ENCODE measurements around the gene CHCHD1. TPM values are rescaled to one million over a fixed set of nuclear protein-coding genes. Genes with fewer than 3 reads are reported as not detected.
"Not testable (repeated sequence)": the region's sequence is repeated elsewhere in the genome, so short reads cannot be mapped to it uniquely, and the experiment has no call there.

CHCHD1 gene
- total and polyA plus RNA-seq, 2 donors: 54.7 to 78.2 TPM

GRCh38 chr10:73795491-73795890 lies 13.6 kb downstream of the CHCHD1 start:
- not testable (repeated sequence) for DNase-seq (ENCODE audit: low read depth in 6 of 9, low spot score in 9 of 9); H3K27me3 ChIP-seq (ENCODE audit: control insufficient read depth in 2 of 2, insufficient read depth in 1 of 2, low read length in 1 of 2); H3K4me3 ChIP-seq (ENCODE audit: low read length in 2 of 2); H3K4me1 ChIP-seq (ENCODE audit: control insufficient read depth in 2 of 2, insufficient read depth in 2 of 2, low read length in 2 of 2); H3K27ac ChIP-seq (ENCODE audit: low read depth in 1 of 2, low read length in 1 of 2); H3K9me3 ChIP-seq (ENCODE audit: control insufficient read depth in 2 of 2, insufficient read depth in 1 of 2, low read length in 1 of 2)
- 98% methylated on average over 10 of the region's 10 CpGs for WGBS
- H3K36me3 ChIP-seq (ENCODE audit: control insufficient read depth in 2 of 2, insufficient read depth in 2 of 2, low read length in 1 of 2): peaks cover 82 to 95% of the 10 kb centered on the region in 2 donors

- H3K36me3 ChIP-seq (ENCODE audit: control insufficient read depth in 2 of 2, insufficient read depth in 2 of 2, low read length in 1 of 2): peaks cover 83 to 96% of the 10 kb centered on the region in 2 donors
- not testable (repeated sequence) for H3K27ac ChIP-seq (ENCODE audit: low read depth in 1 of 2, low read length in 1 of 2); H3K4me1 ChIP-seq (ENCODE audit: control insufficient read depth in 2 of 2, insufficient read depth in 2 of 2, low read length in 2 of 2); H3K4me3 ChIP-seq (ENCODE audit: low read length in 2 of 2); H3K9me3 ChIP-seq (ENCODE audit: control insufficient read depth in 2 of 2, insufficient read depth in 1 of 2, low read length in 1 of 2); DNase-seq (ENCODE audit: low read depth in 6 of 9, low spot score in 9 of 9); H3K27me3 ChIP-seq (ENCODE audit: control insufficient read depth in 2 of 2, insufficient read depth in 1 of 2, low read length in 1 of 2)
- 98% methylated on average over 8 of the region's 8 CpGs for WGBS
These were observed 14.2 kb downstream of the CHCHD1 start for GRCh38 chr10:73796035-73796434.

- Histone ChIP-seq H3K27me3 (ENCODE audit: control insufficient read depth in 2 of 2, insufficient read depth in 1 of 2, low read length in 1 of 2) (no peaks in the 10 kb centered on the region), H3K4me1 (ENCODE audit: control insufficient read depth in 2 of 2, insufficient read depth in 2 of 2, low read length in 2 of 2) (no peaks in the 10 kb centered on the region), H3K9me3 (ENCODE audit: control insufficient read depth in 2 of 2, insufficient read depth in 1 of 2, low read length in 1 of 2) (no peaks in the 10 kb centered on the region), H3K36me3 (ENCODE audit: control insufficient read depth in 2 of 2, insufficient read depth in 2 of 2, low read length in 1 of 2) (peaks cover 83 to 96% of the 10 kb centered on the region in 2 donors), H3K4me3 (ENCODE audit: low read length in 2 of 2) (no peak overlapping the region), H3K27ac (ENCODE audit: low read depth in 1 of 2, low read length in 1 of 2) (no peak overlapping the region)
- 96% methylated on average over 5 of the region's 5 CpGs for WGBS
- no peak for DNase-seq (ENCODE audit: low read depth in 6 of 9, low spot score in 9 of 9)
These were observed 14.9 kb downstream of the CHCHD1 start for GRCh38 chr10:73796766-73797165.

GRCh38 chr10:73797324-73798025 lies 15.6 kb downstream of the CHCHD1 start:
- peaks cover 83 to 97% of the 10 kb centered on the region in 2 donors for H3K36me3 ChIP-seq (ENCODE audit: control insufficient read depth in 2 of 2, insufficient read depth in 2 of 2, low read length in 1 of 2)
- H3K9me3 ChIP-seq (ENCODE audit: control insufficient read depth in 2 of 2, insufficient read depth in 1 of 2, low read length in 1 of 2): no peaks in the 10 kb centered on the region
- no peak overlapping the region for H3K4me3 ChIP-seq (ENCODE audit: low read length in 2 of 2)
- no peak for DNase-seq (ENCODE audit: low read depth in 6 of 9, low spot score in 9 of 9)
- H3K27ac ChIP-seq (ENCODE audit: low read depth in 1 of 2, low read length in 1 of 2): no peak overlapping the region
- no peaks in the 10 kb centered on the region for H3K27me3 ChIP-seq (ENCODE audit: control insufficient read depth in 2 of 2, insufficient read depth in 1 of 2, low read length in 1 of 2)
- no peaks in the 10 kb centered on the region for H3K4me1 ChIP-seq (ENCODE audit: control insufficient read depth in 2 of 2, insufficient read depth in 2 of 2, low read length in 2 of 2)
- WGBS: 97% methylated on average over 19 of the region's 19 CpGs

- WGBS: 98% methylated on average over 6 of the region's 6 CpGs
- Histone ChIP-seq H3K4me1 (ENCODE audit: control insufficient read depth in 2 of 2, insufficient read depth in 2 of 2, low read length in 2 of 2) (no peaks in the 10 kb centered on the region), H3K27ac (ENCODE audit: low read depth in 1 of 2, low read length in 1 of 2) (no peak overlapping the region), H3K4me3 (ENCODE audit: low read length in 2 of 2) (no peak overlapping the region), H3K9me3 (ENCODE audit: control insufficient read depth in 2 of 2, insufficient read depth in 1 of 2, low read length in 1 of 2) (no peaks in the 10 kb centered on the region), H3K36me3 (ENCODE audit: control insufficient read depth in 2 of 2, insufficient read depth in 2 of 2, low read length in 1 of 2) (peaks cover 83 to 97% of the 10 kb centered on the region in 2 donors), H3K27me3 (ENCODE audit: control insufficient read depth in 2 of 2, insufficient read depth in 1 of 2, low read length in 1 of 2) (no peaks in the 10 kb centered on the region)
- no peak for DNase-seq (ENCODE audit: low read depth in 6 of 9, low spot score in 9 of 9)
These were observed 16.2 kb downstream of the CHCHD1 start for GRCh38 chr10:73798087-73798486.

GRCh38 chr10:73798927-73799560 lies 17.2 kb downstream of the CHCHD1 start:
- H3K27ac ChIP-seq (ENCODE audit: low read depth in 1 of 2, low read length in 1 of 2): no peak overlapping the region
- no peaks in the 10 kb centered on the region for H3K27me3 ChIP-seq (ENCODE audit: control insufficient read depth in 2 of 2, insufficient read depth in 1 of 2, low read length in 1 of 2)
- H3K36me3 ChIP-seq (ENCODE audit: control insufficient read depth in 2 of 2, insufficient read depth in 2 of 2, low read length in 1 of 2): peaks cover 83 to 97% of the 10 kb centered on the region in 2 donors
- no peak for DNase-seq (ENCODE audit: low read depth in 6 of 9, low spot score in 9 of 9)
- H3K9me3 ChIP-seq (ENCODE audit: control insufficient read depth in 2 of 2, insufficient read depth in 1 of 2, low read length in 1 of 2): no peaks in the 10 kb centered on the region
- H3K4me3 ChIP-seq (ENCODE audit: low read length in 2 of 2): no peak overlapping the region
- H3K4me1 ChIP-seq (ENCODE audit: control insufficient read depth in 2 of 2, insufficient read depth in 2 of 2, low read length in 2 of 2): peaks cover 0 to 3% of the 10 kb centered on the region in 2 donors
- 95% methylated on average over 10 of the region's 10 CpGs for WGBS

GRCh38 chr10:73799899-73800559 lies 18.2 kb downstream of the CHCHD1 start:
- H3K4me1 ChIP-seq (ENCODE audit: control insufficient read depth in 2 of 2, insufficient read depth in 2 of 2, low read length in 2 of 2): peaks cover 0 to 3% of the 10 kb centered on the region in 2 donors
- H3K36me3 ChIP-seq (ENCODE audit: control insufficient read depth in 2 of 2, insufficient read depth in 2 of 2, low read length in 1 of 2): peaks cover 83 to 97% of the 10 kb centered on the region in 2 donors
- H3K27me3 ChIP-seq (ENCODE audit: control insufficient read depth in 2 of 2, insufficient read depth in 1 of 2, low read length in 1 of 2): no peaks in the 10 kb centered on the region
- H3K9me3 ChIP-seq (ENCODE audit: control insufficient read depth in 2 of 2, insufficient read depth in 1 of 2, low read length in 1 of 2): no peaks in the 10 kb centered on the region
- no peak for DNase-seq (ENCODE audit: low read depth in 6 of 9, low spot score in 9 of 9)
- H3K27ac ChIP-seq (ENCODE audit: low read depth in 1 of 2, low read length in 1 of 2): no peak overlapping the region
- no peak overlapping the region for H3K4me3 ChIP-seq (ENCODE audit: low read length in 2 of 2)
- 96% methylated on average over 9 of the region's 9 CpGs for WGBS

GRCh38 chr10:73800560-73801252 lies 18.9 kb downstream of the CHCHD1 start:
- DNase-seq (ENCODE audit: low read depth in 6 of 9, low spot score in 9 of 9): no peak
- WGBS: 95% methylated on average over 20 of the region's 20 CpGs
- Histone ChIP-seq H3K4me1 (ENCODE audit: control insufficient read depth in 2 of 2, insufficient read depth in 2 of 2, low read length in 2 of 2) (peaks cover 0 to 3% of the 10 kb centered on the region in 2 donors), H3K27me3 (ENCODE audit: control insufficient read depth in 2 of 2, insufficient read depth in 1 of 2, low read length in 1 of 2) (no peaks in the 10 kb centered on the region), H3K36me3 (ENCODE audit: control insufficient read depth in 2 of 2, insufficient read depth in 2 of 2, low read length in 1 of 2) (peaks cover 89 to 97% of the 10 kb centered on the region in 2 donors), H3K9me3 (ENCODE audit: control insufficient read depth in 2 of 2, insufficient read depth in 1 of 2, low read length in 1 of 2) (no peaks in the 10 kb centered on the region), H3K27ac (ENCODE audit: low read depth in 1 of 2, low read length in 1 of 2) (peak overlapping the region in 1 of 2 donors; percentile 36), H3K4me3 (ENCODE audit: low read length in 2 of 2) (no peak overlapping the region)

- Histone ChIP-seq H3K4me1 (ENCODE audit: control insufficient read depth in 2 of 2, insufficient read depth in 2 of 2, low read length in 2 of 2) (peaks cover 0 to 3% of the 10 kb centered on the region in 2 donors), H3K27ac (ENCODE audit: low read depth in 1 of 2, low read length in 1 of 2) (peak overlapping the region in 1 of 2 donors; percentile 36), H3K27me3 (ENCODE audit: control insufficient read depth in 2 of 2, insufficient read depth in 1 of 2, low read length in 1 of 2) (no peaks in the 10 kb centered on the region), H3K36me3 (ENCODE audit: control insufficient read depth in 2 of 2, insufficient read depth in 2 of 2, low read length in 1 of 2) (peaks cover 94 to 99% of the 10 kb centered on the region in 2 donors), H3K4me3 (ENCODE audit: low read length in 2 of 2) (no peak overlapping the region), H3K9me3 (ENCODE audit: control insufficient read depth in 2 of 2, insufficient read depth in 1 of 2, low read length in 1 of 2) (no peaks in the 10 kb centered on the region)
- no peak for DNase-seq (ENCODE audit: low read depth in 6 of 9, low spot score in 9 of 9)
- 98% methylated on average over 13 of the region's 13 CpGs for WGBS
These were observed 19.4 kb downstream of the CHCHD1 start for GRCh38 chr10:73801253-73801590.
